ENCODE measurements around the gene EEF1G. TPM values are rescaled to one million over a fixed set of nuclear protein-coding genes. Genes with fewer than 3 reads are reported as not detected.

Gene EEF1G
- total RNA-seq, 1 experiment from 2014 or later, result 2,008 TPM

- no peak overlapping the region for H3K4me3 ChIP-seq
- 0 out of 2 replicates have a peak overlapping the region, but pooled peaks have one; percentile 4 for H3K27ac ChIP-seq
- peaks cover 32% of the 10 kb centered on the region for H3K79me2 ChIP-seq (ENCODE audit: low read depth)
- peak; percentile 36 to 47 for DNase-seq
- H3K9me3 ChIP-seq (ENCODE audit: insufficient read depth, low read depth), result no peaks in the 10 kb centered on the region
- H2AFZ ChIP-seq, result no peak overlapping the region
- peaks cover 66% of the 10 kb centered on the region for H3K4me1 ChIP-seq (replicated peaks; ENCODE audit: insufficient read depth)
- BruUV-seq (replicated peaks), result no TSS peak
- no peaks in the 10 kb centered on the region for H3K36me3 ChIP-seq (ENCODE audit: low read depth)
- peak overlapping the region; percentile 99 for H3K4me2 ChIP-seq
- ChIA-PET POLR2A (ENCODE audit: unreplicated experiment) (interaction anchor here (0.8 kb wide), 1 partner anchor 148 kb away, joined by 5 read pairs; no protein-coding TSS in a partner anchor), CTCF (interaction anchor here (0.6 to 0.8 kb wide), 2 partner anchors 12 to 156 kb away, joined by 3 read pairs; no protein-coding TSS in a partner anchor)
- H4K20me1 ChIP-seq (ENCODE audit: insufficient read depth), result no peaks in the 10 kb centered on the region
- intact Hi-C loops (cut with micrococcal nuclease; ENCODE audit: unreplicated experiment), result no loop called here
- TF ChIP-seq CTCF (conservative IDR thresholded peaks at IDR 0.05) (no peak), EZH2 (IDR thresholded peaks at IDR 0.05; ENCODE audit: low read depth) (no peak)
- no peaks in the 10 kb centered on the region for H3K27me3 ChIP-seq (ENCODE audit: insufficient read depth, low read depth)
- no peaks in the 10 kb centered on the region for H3K9me2 ChIP-seq (ENCODE audit: insufficient read depth)
- peaks cover 65% of the 10 kb centered on the region for H3F3A ChIP-seq (ENCODE audit: insufficient read depth, low read depth)
Observed at GRCh38 chr11:62548545-62549335, 25.0 kb downstream of the EEF1G start.

GRCh38 chr11:62547691-62548281 lies 25.9 kb downstream of the EEF1G start:
- ChIA-PET CTCF (interaction anchor here (0.6 to 0.8 kb wide), 2 partner anchors 12 to 155 kb away, joined by 3 read pairs; no protein-coding TSS in a partner anchor), POLR2A (ENCODE audit: unreplicated experiment) (interaction anchor here (0.6 to 0.8 kb wide), 3 partner anchors 8 to 345 kb away, joined by 3 to 7 read pairs (median 5); no protein-coding TSS in a partner anchor)
- intact Hi-C loops (cut with micrococcal nuclease; ENCODE audit: unreplicated experiment), result no loop called here
- no peaks in the 10 kb centered on the region for H3K9me2 ChIP-seq (ENCODE audit: insufficient read depth)
- no peak overlapping the region for H3K4me3 ChIP-seq
- no TSS peak for BruUV-seq (replicated peaks)
- H3K4me2 ChIP-seq, result peak overlapping the region; percentile 99; the same call in 1 of the 2 replicates
- peaks cover 66% of the 10 kb centered on the region for H3F3A ChIP-seq (ENCODE audit: insufficient read depth, low read depth)
- DNase-seq, result peak in 1 of 2 experiments; percentile 32
- peaks cover 68% of the 10 kb centered on the region for H3K4me1 ChIP-seq (replicated peaks; ENCODE audit: insufficient read depth)
- no peak overlapping the region for H2AFZ ChIP-seq
- H3K27me3 ChIP-seq (ENCODE audit: insufficient read depth, low read depth), result no peaks in the 10 kb centered on the region
- H3K27ac ChIP-seq, result peak overlapping the region; percentile 72
- TF ChIP-seq CTCF (conservative IDR thresholded peaks at IDR 0.05) (no peak), EZH2 (IDR thresholded peaks at IDR 0.05; ENCODE audit: low read depth) (no peak)
- peaks cover 7% of the 10 kb centered on the region; the same call in 1 of the 2 replicates for H4K20me1 ChIP-seq (ENCODE audit: insufficient read depth)
- H3K36me3 ChIP-seq (ENCODE audit: low read depth), result no peaks in the 10 kb centered on the region
- H3K9me3 ChIP-seq (ENCODE audit: insufficient read depth, low read depth), result no peaks in the 10 kb centered on the region
- peaks cover 41% of the 10 kb centered on the region for H3K79me2 ChIP-seq (ENCODE audit: low read depth)

DNA sequence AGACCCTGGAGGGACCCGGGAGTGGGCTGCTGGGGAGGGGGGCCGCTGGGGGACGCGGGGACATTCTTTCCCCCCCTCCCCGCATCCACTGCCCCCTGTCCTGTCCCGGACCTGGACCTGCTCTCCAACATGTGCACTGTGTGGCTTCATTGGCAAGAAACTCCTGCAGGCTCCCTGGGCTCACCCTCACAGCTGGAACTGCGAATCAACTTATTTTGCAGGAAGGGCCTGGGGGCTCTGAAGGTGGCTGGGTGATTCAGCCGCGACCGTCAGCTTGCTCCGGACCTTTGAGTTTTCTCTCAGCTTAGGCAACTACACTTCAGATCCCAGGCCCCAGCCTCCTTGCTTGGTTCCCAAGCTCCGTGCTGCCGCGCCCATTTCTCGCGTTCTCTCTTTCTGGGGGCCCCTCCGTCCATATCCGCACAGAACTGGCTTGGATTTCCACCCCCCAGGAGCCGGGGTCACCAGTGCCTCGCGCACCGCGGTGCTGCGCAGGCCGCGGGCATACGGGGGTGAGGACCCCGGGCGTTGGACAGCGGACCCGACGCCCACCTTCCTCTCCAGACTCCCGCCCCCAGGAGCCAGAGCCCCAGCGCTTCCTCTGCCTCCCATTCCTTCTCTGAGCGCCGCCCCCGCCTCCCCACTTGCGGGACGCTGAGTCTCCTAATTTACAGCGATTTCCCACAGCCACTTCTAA lies 26.6 kb downstream of the EEF1G start:
- Histone ChIP-seq H3K4me3 (peak overlapping the region; percentile 98), H3K4me1 (replicated peaks; ENCODE audit: insufficient read depth) (peaks cover 68% of the 10 kb centered on the region), H3K27me3 (ENCODE audit: insufficient read depth, low read depth) (no peaks in the 10 kb centered on the region), H3K9me3 (ENCODE audit: insufficient read depth, low read depth) (no peaks in the 10 kb centered on the region), H3K79me2 (ENCODE audit: low read depth) (peaks cover 48% of the 10 kb centered on the region), H2AFZ (peak overlapping the region; percentile 83; the same call in 1 of the 2 replicates), H3K9me2 (ENCODE audit: insufficient read depth) (no peaks in the 10 kb centered on the region), H3K36me3 (ENCODE audit: low read depth) (no peaks in the 10 kb centered on the region), H3K27ac (peak overlapping the region; percentile 72), H3F3A (ENCODE audit: insufficient read depth, low read depth) (peaks cover 66% of the 10 kb centered on the region), H4K20me1 (ENCODE audit: insufficient read depth) (peaks cover 12% of the 10 kb centered on the region), H3K4me2 (peak overlapping the region; percentile 99)
- POLR2A ChIA-PET (ENCODE audit: unreplicated experiment), result interaction anchor here (0.6 to 1.3 kb wide), 7 partner anchors 8 to 346 kb away, joined by 3 to 20 read pairs (median 3); partner anchors contain the start of gene TUT1
- intact Hi-C loops (cut with micrococcal nuclease; ENCODE audit: unreplicated experiment), result no loop called here
- peak; percentile 65 to 80 for DNase-seq
- TSS peak; percentile 27 for BruUV-seq (replicated peaks)
- CTCF ChIA-PET, result interaction anchor here (0.6 to 0.7 kb wide), 3 partner anchors 14 to 152 kb away, joined by 3 to 9 read pairs (median 7); no protein-coding TSS in a partner anchor
- TF ChIP-seq CTCF (conservative IDR thresholded peaks at IDR 0.05) (no peak), EZH2 (IDR thresholded peaks at IDR 0.05; ENCODE audit: low read depth) (no peak)
